ENCODE measurements around the gene ATP13A1.

ATP13A1 gene

DNA sequence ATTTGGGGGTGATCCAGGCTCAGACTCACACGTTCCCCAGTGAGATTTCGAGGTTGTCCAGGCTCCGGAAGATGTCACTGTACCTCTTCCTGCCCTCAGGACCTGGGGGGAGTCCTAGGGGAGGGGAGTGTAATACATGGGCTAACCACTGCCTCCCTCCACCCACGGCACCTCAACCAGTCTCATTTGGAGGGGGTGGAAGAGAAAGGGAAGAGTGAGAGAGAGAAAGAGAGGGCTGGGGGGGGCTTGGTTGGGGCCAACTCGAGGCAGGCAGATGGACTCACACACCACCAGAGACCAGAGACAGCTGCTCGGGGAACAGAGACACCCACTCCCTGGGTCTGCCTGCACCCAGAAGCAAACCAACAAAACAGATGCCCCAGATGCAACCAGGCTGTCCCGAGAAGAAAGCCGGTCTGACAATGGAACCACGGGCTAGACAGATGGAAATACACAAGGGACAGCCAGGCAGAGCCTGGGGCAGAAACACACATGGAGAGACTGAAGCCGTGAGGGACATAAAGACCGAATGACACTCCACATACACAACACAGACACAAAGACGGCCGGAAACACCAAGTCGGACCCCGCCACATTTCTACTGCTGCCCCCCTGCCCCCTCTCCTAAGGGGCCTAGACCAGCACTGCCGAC is 20.8 kb downstream of the ATP13A1 start:
- Mint-ChIP-seq H3K9me3 (no peaks in the 10 kb centered on the region), H3K27me3 (no peaks in the 10 kb centered on the region), H3K27ac (peak overlapping the region; percentile 92), H3K4me3 (peak overlapping the region; percentile 91), H3K4me1 (ENCODE audit: low read depth) (peaks cover 23% of the 10 kb centered on the region), H3K36me3 (ENCODE audit: low read depth) (peaks cover 90% of the 10 kb centered on the region)
- DNase-seq, result peak; percentile 73

DNA sequence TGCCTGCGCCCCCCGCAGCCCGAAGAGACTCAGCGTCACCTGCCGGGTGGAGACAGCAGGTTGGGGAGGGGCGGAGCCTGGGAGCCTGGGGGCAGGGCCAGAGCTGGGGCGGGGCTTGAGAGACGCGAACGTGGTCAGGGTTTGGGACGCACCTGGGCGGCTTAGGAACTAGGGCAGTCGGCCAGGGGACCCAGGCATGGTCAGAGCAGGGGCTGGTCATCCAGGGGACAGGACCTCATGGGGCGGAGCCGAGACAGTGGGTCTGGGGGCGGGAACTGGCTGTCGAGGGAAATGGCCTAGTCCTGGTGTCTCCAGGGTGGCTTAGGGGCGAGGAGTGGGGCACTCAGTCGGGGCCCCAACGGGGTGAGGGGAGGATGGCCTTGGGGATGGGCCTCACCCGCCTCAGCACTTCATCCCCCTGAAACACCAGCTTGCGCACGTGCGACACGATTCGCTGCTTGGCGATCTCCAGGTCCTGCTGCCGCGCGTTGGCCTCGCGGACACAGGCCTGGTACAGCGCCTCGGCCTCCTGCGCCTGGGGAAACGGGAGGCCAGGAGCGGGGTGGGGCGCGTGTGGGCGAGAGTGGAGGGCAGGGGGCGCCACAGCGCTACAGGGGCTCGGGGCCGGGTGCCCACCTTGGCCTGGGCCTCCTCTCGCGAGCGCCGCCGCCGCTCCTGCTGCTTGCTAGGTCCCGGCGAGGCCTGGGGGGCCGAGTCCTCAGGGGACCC is 25.8 kb downstream of the ATP13A1 start:
- Mint-ChIP-seq H3K4me3 (no peak overlapping the region), H3K27me3 (no peaks in the 10 kb centered on the region), H3K27ac (no peak overlapping the region), H3K36me3 (ENCODE audit: low read depth) (peaks cover 90% of the 10 kb centered on the region), H3K9me3 (no peaks in the 10 kb centered on the region), H3K4me1 (ENCODE audit: low read depth) (peaks cover 20% of the 10 kb centered on the region)
- DNase-seq, result no peak

DNA sequence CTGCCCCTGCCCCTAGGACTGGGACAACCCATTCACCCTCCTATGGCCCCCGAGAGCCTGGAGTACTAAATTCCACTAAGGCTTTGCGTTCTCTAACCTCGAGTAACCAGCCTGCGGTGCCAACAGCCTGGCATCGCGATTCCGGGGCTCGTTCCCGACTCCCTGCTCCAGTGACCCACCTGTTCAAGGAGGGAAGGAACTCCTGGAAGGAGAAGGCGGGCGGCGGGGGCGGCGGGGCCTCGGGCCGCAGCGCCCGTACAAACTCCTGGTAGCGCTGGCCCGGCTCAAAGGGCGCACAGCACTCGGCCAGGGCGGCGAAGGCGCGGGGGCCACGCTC is 26.3 kb downstream of the ATP13A1 start:
- no peaks in the 10 kb centered on the region for H3K27me3 Mint-ChIP-seq
- H3K36me3 Mint-ChIP-seq (ENCODE audit: low read depth), result peaks cover 90% of the 10 kb centered on the region
- peaks cover 16% of the 10 kb centered on the region for H3K4me1 Mint-ChIP-seq (ENCODE audit: low read depth)
- no peak overlapping the region for H3K4me3 Mint-ChIP-seq
- H3K9me3 Mint-ChIP-seq, result no peaks in the 10 kb centered on the region
- DNase-seq, result no peak
- H3K27ac Mint-ChIP-seq, result no peak overlapping the region

- peaks cover 11% of the 10 kb centered on the region for H3K4me1 Mint-ChIP-seq (ENCODE audit: low read depth)
- peak overlapping the region; percentile 50 for H3K27ac Mint-ChIP-seq
- no peaks in the 10 kb centered on the region for H3K9me3 Mint-ChIP-seq
These were observed 26.8 kb downstream of the ATP13A1 start for GRCh38 chr19:19636573-19637185.

DNA sequence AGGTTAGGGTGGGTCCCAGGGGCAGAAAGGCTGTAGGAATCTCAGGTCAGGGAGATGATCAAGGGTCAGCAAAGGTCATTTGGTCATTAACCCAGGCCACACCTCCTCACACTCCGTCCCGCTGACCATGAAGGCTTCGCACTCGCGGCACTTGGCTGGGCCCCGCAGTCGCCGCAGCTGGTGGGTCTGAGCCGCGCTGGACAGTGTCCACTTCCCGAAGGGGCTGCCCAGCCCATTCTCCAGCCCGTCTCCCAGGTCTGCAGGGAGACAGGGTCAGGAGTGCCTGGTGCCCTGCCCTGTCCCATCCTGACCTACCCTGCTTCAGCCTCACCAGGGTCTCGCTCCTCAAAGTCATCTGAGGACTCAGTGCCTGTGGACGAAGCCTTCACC is 28.2 kb downstream of the ATP13A1 start:
- Mint-ChIP-seq H3K36me3 (ENCODE audit: low read depth) (peaks cover 89% of the 10 kb centered on the region), H3K4me3 (no peak overlapping the region), H3K9me3 (no peaks in the 10 kb centered on the region), H3K27ac (no peak overlapping the region), H3K27me3 (no peaks in the 10 kb centered on the region), H3K4me1 (ENCODE audit: low read depth) (peaks cover 8% of the 10 kb centered on the region)
- DNase-seq, result no peak

More at GRCh38 chr19:19636573-19637185, 26.8 kb downstream of the ATP13A1 start:
- H3K27me3 Mint-ChIP-seq, result no peaks in the 10 kb centered on the region
- H3K4me3 Mint-ChIP-seq, result no peak overlapping the region
- H3K36me3 Mint-ChIP-seq (ENCODE audit: low read depth), result peaks cover 86% of the 10 kb centered on the region
- no peak for DNase-seq

DNA sequence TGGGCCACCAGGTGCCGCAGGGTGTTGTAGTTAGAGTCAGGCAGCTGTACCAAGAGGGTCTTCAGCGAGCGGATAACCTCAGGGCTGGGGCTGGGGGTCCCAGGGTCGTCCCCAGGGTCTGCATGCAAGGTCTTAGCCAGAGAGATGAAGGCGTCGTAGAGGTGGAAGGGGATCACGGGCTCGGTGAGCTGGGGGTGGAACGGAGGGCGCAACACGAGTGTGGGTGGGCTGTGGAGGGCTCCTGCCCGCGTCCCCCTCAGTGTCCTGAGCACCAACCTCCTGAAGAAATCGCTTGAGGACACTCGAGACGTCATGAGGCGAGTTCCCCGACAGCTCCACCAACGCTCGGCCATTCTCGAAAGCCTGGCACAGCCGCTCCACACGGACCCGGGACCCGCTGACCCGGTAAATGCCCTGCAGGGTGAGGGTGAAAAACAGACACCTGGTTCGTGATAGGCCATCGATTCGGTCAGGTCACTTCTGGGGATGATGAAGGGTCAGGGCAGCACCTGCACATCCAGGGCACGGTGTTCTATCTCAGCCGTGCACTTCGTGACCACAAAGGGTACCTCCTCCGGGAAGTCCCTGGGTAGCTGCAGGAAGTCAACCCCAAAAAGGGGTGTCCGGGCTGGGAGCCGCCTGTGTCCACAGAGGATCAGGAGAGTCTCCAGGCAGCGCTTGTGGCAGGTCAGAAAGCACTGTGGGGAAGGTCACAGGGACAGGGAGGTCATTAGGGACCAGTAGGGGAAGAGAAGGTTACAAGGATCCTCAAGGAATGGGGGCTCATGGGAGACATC is 28.8 kb downstream of the ATP13A1 start:
- Mint-ChIP-seq H3K36me3 (ENCODE audit: low read depth) (peaks cover 88% of the 10 kb centered on the region), H3K27me3 (no peaks in the 10 kb centered on the region), H3K4me3 (no peak overlapping the region), H3K27ac (peak overlapping the region; percentile 80), H3K9me3 (no peaks in the 10 kb centered on the region), H3K4me1 (ENCODE audit: low read depth) (peaks cover 5% of the 10 kb centered on the region)
- no peak for DNase-seq

DNA sequence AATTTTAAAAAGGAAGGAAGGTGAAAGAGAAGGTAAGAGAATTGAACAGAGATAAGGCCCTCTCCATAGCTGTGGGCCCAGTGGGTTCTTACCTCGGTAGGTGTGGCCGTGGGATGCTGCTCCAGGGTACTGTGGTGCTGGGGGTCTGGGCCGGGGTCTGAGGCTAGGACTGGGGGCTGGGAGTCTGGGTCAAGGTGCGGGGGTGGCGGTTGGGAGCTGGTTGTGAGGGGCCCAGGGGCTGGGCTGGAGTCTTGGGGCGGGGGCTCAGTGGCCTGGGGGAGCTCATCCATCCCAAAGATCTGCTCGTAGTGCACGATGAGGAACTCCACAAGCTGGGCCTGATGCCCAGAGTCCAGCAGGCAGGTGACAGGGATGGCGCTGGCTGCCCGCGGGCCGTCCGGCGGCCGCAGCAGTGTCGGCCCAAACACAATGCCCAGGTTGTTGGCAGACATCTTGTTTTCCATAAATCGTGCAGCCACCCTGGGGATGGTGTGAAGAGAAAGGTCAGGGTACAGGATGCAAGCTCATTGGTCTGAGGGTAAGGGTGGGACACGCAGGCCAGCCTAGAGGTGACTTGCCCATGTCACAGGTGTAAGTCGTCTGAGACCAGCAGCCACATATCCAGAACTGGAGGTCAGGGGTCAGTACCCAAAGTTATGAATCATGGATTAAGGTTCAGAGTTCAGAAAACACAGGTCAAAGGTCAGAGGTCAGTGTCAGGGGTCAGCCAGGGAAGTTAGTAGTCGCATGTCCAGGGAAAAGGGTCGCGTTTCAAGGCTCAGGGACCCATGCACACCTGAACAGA is 29.6 kb downstream of the ATP13A1 start:
- Mint-ChIP-seq H3K27ac (peak overlapping the region; percentile 8), H3K4me3 (no peak overlapping the region), H3K4me1 (ENCODE audit: low read depth) (peaks cover 5% of the 10 kb centered on the region), H3K9me3 (no peaks in the 10 kb centered on the region), H3K36me3 (ENCODE audit: low read depth) (peaks cover 87% of the 10 kb centered on the region), H3K27me3 (no peaks in the 10 kb centered on the region)
- no peak for DNase-seq

DNA sequence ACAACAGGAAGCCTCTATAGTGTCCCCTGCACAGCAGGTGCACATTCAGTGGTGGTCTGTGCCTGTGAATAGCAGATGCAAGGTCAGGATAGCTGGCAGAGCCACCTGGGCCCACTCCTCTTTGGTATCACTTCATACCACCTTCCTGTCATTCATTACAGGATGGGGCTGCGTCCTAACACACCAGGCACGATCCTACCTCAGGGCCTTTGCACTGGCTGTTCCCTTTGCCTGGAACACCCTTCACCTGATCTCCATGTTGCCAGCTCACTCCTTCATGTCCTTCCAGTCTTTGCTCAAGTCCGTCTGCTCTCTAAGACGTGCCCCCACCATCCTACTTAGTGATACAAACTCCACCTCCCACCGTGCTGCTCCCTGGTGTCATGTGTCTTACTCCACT is 30.8 kb downstream of the ATP13A1 start:
- no peak for DNase-seq
- Mint-ChIP-seq H3K27ac (peak overlapping the region; percentile 50), H3K9me3 (no peaks in the 10 kb centered on the region), H3K4me1 (ENCODE audit: low read depth) (peaks cover 9% of the 10 kb centered on the region), H3K4me3 (no peak overlapping the region), H3K36me3 (ENCODE audit: low read depth) (peaks cover 80% of the 10 kb centered on the region), H3K27me3 (no peaks in the 10 kb centered on the region)

- Mint-ChIP-seq H3K27ac (peak overlapping the region; percentile 68), H3K9me3 (no peaks in the 10 kb centered on the region), H3K36me3 (ENCODE audit: low read depth) (peaks cover 79% of the 10 kb centered on the region), H3K4me1 (ENCODE audit: low read depth) (peaks cover 22% of the 10 kb centered on the region), H3K4me3 (no peak overlapping the region), H3K27me3 (no peaks in the 10 kb centered on the region)
- no peak for DNase-seq
These were observed 32.1 kb downstream of the ATP13A1 start for GRCh38 chr19:19631346-19631745.

DNA sequence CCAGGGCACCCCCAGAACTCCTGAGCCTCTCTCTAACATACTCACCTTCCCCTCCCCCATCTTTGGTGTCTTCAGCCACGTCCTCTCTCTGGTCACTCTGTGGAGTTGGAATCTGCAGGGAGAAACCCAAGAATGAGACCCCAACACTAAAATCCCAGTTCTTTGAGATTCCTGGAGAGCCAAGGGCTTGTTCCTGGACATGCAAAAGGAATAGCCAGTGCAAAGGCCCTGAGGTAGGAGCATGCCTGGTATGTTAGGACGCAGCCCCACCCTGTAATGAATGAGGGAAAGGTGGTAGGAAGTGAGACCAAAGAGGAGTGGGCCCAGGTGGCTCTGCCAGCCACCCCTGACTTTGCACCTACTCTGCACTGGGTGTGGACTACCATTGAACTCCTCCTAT is 33.0 kb downstream of the ATP13A1 start:
- Mint-ChIP-seq H3K27me3 (no peaks in the 10 kb centered on the region), H3K9me3 (no peaks in the 10 kb centered on the region), H3K4me1 (ENCODE audit: low read depth) (peaks cover 25% of the 10 kb centered on the region), H3K27ac (no peak overlapping the region), H3K36me3 (ENCODE audit: low read depth) (peaks cover 74% of the 10 kb centered on the region), H3K4me3 (no peak overlapping the region)
- DNase-seq, result no peak

DNA sequence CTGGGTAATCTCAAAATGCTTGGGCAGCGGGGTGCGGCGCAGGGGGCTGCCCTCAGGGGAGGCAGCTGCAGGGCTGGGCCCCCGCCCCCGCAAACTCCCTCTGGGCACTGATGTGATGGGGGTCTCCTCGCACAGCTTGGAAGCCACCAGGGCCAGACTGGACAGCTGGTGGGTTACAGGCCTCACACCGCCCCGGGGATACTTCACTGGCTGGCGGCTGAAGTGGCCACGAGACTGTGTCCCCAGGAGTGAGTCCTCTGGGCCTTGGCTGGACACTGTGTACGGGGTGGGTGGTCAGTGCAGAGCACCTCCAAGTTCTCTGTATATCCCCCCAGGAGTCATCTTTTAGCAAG is 33.4 kb downstream of the ATP13A1 start:
- H3K27ac Mint-ChIP-seq, result no peak overlapping the region
- peaks cover 25% of the 10 kb centered on the region for H3K4me1 Mint-ChIP-seq (ENCODE audit: low read depth)
- no peaks in the 10 kb centered on the region for H3K27me3 Mint-ChIP-seq
- no peaks in the 10 kb centered on the region for H3K9me3 Mint-ChIP-seq
- H3K4me3 Mint-ChIP-seq, result no peak overlapping the region
- DNase-seq, result peak; percentile 31
- peaks cover 71% of the 10 kb centered on the region for H3K36me3 Mint-ChIP-seq (ENCODE audit: low read depth)

DNA sequence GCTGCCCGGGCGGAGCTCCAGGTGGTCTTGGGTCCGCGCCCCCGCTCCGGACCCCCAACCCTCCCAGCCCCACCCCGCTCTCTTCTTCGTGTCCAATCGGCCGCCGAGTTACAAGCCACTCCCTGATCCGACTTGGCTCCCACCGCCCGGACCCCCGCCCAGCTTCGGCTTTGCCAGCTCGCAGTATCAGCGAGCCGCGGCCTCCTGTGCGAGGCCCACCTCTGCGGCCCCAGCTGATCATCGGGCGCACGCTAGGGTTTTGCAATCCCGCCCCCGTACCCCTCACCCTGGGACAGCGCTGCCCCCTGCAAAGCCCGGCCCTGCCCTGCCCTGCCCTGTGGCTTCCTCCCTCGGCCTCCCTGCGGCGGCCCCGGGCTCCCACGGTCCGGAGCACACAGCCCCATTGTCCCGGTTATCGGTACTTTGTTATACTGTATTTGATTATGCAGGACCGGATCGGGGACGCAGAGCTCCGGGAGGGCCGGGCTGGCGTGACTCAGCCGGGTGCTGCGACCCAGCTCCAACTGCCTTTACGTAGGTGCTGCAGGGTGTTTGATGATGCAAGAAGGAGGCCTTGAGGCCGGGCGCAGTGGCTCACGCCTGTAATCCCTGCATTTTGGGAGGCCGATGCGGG is 34.9 kb downstream of the ATP13A1 start:
- H3K27ac Mint-ChIP-seq, result peak overlapping the region; percentile 88
- no peaks in the 10 kb centered on the region for H3K27me3 Mint-ChIP-seq
- peaks cover 67% of the 10 kb centered on the region for H3K36me3 Mint-ChIP-seq (ENCODE audit: low read depth)
- no peaks in the 10 kb centered on the region for H3K9me3 Mint-ChIP-seq
- peak; percentile 76 for DNase-seq
- H3K4me3 Mint-ChIP-seq, result peak overlapping the region; percentile 73
- H3K4me1 Mint-ChIP-seq (ENCODE audit: low read depth), result peaks cover 32% of the 10 kb centered on the region

DNA sequence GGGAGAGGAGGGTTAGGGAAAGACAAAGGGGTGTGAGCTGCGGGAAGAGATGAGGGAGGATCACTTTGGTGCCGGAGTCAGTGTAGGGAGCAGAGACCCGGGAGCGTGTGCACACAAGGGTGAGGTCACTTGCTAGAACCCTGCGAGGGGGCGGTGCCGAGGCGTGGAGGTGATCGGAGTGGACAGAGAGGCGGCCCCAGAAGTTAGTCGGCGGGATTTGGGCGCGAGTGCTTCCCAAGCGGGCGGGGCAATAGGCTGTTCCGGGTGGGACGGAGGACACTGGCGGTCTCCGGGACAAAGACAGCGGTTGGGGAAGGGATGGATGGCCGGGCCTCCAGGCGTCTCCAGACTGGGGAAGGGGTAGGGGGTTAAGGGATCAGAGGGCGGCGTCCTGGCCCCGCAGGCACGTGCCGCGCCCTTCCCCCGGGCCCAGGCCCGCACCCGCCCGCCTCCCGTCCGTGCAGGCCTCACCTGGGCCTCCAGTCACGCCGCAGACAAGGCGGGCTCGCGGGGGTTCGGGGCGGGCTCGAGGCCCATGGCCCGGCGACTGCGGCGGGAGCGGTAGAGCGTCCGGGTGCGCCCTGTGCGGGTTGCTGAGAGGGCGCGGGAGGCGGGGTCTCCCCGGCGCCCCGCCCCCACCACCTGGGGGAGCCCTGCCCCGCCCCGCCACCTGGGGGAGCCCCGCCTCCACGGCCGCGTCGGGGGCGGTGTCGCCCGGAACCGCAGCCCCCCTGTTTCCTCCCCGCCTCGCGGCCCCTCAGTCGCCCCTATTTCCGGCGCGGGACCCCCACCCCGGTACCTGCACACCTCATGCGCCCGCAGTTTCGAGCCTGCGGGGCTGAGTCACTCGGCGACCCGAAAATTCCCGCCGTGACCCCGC is 35.6 kb downstream of the ATP13A1 start, which contains the start of gene LPAR2:
LPAR2 (minus strand) TSS at position 600 of the 880 bp plus-strand sequence. CDS start 945 bp downstream, outside the sequence.
- Mint-ChIP-seq H3K27ac (peak within 1 kb of the TSS; percentile 91), H3K4me3 (peak within 1 kb of the TSS; percentile 84), H3K9me3 (no peaks in the 10 kb centered on the region), H3K27me3 (no peaks in the 10 kb centered on the region), H3K36me3 (ENCODE audit: low read depth) (peaks cover 64% of the 10 kb centered on the region), H3K4me1 (ENCODE audit: low read depth) (peaks cover 34% of the 10 kb centered on the region)
- peak; percentile 82 for DNase-seq

Measured in activated T-cell treated with anti-CD3 and anti-CD28 coated beads, Interleukin-2, amount 50 U/mL, for 24 hours (primary cell).